Right cardiac atrium (tissue), 5 donors: ENCODE measurements around the gene MAPK6. TPM values are rescaled to one million over a fixed set of nuclear protein-coding genes. Genes with fewer than 3 reads are reported as not detected.

Experiments used
- ATAC-seq, 2 donors: fragments of 200-7000 bp; cut with Tn5 transposase; one replicate each; pipeline versions ENCODE4 v1.8.0 to v1.9.1; 2020; ENCODE audit warnings: moderate library complexity in 2 of 2, mild to moderate bottlenecking in 1 of 2
- DNase-seq, 3 donors: peaks; one replicate each; pipeline ENCODE4 v3.0.0-alpha.2; 2020
- H3K27ac ChIP-seq: one replicate; pipeline ENCODE4 v1.5.1; 2013; ENCODE audit warnings: mild to moderate bottlenecking, low read length, control low read depth, moderate library complexity
- H3K27me3 ChIP-seq: one replicate; pipeline ENCODE4 v1.6.1; 2013; ENCODE audit not compliant: control insufficient read depth, insufficient read depth
- H3K4me1 ChIP-seq: one replicate; pipeline ENCODE4 v1.6.1; 2013; ENCODE audit warnings: low read length; ENCODE audit not compliant: control insufficient read depth, insufficient read depth
- H3K4me3 ChIP-seq: one replicate; pipeline ENCODE4 v1.5.1; 2013; ENCODE audit warnings: low read length, control low read depth
- H3K9me3 ChIP-seq: one replicate; pipeline ENCODE4 v1.6.1; 2013; ENCODE audit warnings: low read length; ENCODE audit not compliant: control insufficient read depth
- WGBS: extraction: QIAGEN DNeasy Blood & Tissue Kit; methylation state at CpG from one replicate; pipeline ENCODE4 v1.1.7; 2013; 5-methylcytosine and 5-hydroxymethylcytosine counted together
- intact Hi-C, 4 donors: fragments of 100-400 bp; cut with DNase I; formaldehyde crosslinking; loops; one replicate each; pipeline versions ENCODE4 v1.11.0 to v1.14.0; 2022 to 2023
- polyA plus RNA-seq: library from polyadenylated mRNA; stranded (reverse); fragments of 200-250 nt; gene quantifications from one replicate; pipeline ENCODE4 v1.2.3, GENCODE V29; 2013
- total RNA-seq, 4 donors: library from RNA; stranded (reverse); fragmentation: NEBNext Ultra II Directional; extraction: Animal tissue kit (Norgen Biotek cat#: 25700); gene quantifications; one replicate each; pipeline ENCODE4 v1.2.1, GENCODE V29; 2021
- donor health status: healthy with polysubstance abuse.
- donor health status: DM: no; HTN: yes; CAD: no.
- donor health status: DM: no; HTN: no; CAD: no.
- donor health status: DM: no; HTN: yes; CAD: no; lungs with severe emphysema.
- donor health status: DM: yes; HTN: yes; CAD: no.

MAPK6 gene
- total and polyA plus RNA-seq, 5 donors: 6.1 to 22.3 (median 18.8) TPM

DNA sequence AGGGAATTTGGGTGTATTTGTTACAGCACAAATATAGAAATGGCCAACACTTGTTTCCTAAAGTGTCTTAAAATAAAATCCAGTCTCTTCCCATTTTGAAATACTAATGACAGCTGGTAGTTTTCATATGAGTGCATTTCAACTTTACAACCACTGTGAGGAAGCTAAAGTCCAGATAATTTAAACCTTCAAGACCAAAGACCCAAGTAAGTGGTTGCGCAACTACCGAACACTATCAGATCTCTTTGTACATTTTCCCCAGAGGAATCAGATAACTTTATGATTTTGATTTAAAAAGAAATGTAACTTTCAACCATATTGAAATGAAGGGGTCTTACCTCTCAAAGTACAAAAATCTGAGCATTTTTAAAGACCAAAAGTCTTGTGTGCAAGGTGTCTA lies 79.3 kb downstream of the MAPK6 start:
- Histone ChIP-seq H3K27me3 (no peaks in the 10 kb centered on the region), H3K4me1 (peaks cover 6% of the 10 kb centered on the region), H3K9me3 (no peaks in the 10 kb centered on the region), H3K4me3 (no peak overlapping the region), H3K27ac (no peak overlapping the region)
- WGBS: 83% methylated on average over 2 of the region's 2 CpGs
- intact Hi-C loops: no loop called here
- ATAC-seq: no peak
- DNase-seq: no peak

DNA sequence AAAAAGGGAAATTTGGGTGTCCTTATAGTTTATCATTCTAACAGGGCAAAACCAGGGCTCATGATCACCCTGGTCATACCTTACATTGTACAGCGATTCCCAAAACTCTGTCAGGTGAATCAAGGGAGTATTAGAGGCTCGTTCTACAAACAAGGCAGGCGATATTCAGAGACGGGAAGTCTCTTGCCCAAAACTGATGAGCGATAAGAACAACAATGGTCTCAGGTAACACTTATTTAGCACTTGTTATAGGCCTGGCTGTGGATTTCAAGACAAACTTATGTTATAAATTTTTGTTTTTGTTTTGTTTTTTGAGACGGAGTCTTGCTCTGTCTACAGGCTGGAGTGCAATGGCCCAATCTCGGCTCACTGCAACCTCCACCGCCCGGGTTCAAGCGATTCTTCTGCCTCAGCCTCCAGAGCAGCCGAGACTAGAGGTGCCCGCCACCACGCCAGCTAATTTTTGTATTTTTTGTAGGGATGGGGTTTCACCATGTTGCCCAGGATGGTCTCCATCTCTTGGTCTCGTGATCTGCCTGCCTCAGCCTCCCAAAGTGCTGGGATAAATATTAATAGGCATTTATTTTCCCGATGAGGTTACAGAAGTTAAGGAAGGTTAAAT lies 80.7 kb downstream of the MAPK6 start:
- intact Hi-C loops: no loop called here
- DNase-seq (no peak), ATAC-seq (no peak)
- WGBS: 97% methylated on average over 15 of the region's 15 CpGs
- Histone ChIP-seq H3K9me3 (no peaks in the 10 kb centered on the region), H3K27ac (no peak overlapping the region), H3K4me1 (no peaks in the 10 kb centered on the region), H3K4me3 (no peak overlapping the region), H3K27me3 (no peaks in the 10 kb centered on the region)

DNA sequence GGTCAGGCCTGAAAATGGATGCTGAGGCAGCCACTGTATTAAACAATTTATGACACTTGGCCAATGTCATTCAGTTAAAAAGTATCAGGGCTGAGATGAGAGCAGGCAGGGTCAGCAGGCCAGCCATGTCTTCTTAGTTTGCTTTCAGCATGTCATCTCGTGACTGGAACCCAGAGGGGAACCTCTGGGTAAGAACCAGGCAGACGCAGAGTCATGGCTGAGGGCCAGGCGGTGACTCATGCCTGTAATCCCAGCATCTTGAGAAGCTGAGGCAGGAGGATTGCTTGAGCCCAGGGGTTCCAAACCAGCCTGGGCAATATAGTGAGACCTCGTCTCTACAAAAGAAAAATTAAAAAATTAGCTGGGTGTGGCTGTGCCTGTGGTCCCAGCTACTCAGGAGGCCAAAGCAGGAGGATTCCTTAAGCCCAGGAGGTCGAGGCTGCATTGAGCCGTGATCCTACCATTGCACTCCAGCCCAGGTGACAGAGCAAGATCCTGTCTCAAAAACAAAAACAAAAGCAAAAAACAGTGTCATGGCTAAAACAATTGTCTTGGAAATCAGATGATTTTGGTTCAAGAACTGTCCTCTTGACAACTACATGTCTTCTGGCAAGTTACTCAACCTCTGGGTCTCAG lies 81.9 kb downstream of the MAPK6 start:
- peak; percentile 84 to 90 (median 90) for DNase-seq
- ATAC-seq: no peak

DNA sequence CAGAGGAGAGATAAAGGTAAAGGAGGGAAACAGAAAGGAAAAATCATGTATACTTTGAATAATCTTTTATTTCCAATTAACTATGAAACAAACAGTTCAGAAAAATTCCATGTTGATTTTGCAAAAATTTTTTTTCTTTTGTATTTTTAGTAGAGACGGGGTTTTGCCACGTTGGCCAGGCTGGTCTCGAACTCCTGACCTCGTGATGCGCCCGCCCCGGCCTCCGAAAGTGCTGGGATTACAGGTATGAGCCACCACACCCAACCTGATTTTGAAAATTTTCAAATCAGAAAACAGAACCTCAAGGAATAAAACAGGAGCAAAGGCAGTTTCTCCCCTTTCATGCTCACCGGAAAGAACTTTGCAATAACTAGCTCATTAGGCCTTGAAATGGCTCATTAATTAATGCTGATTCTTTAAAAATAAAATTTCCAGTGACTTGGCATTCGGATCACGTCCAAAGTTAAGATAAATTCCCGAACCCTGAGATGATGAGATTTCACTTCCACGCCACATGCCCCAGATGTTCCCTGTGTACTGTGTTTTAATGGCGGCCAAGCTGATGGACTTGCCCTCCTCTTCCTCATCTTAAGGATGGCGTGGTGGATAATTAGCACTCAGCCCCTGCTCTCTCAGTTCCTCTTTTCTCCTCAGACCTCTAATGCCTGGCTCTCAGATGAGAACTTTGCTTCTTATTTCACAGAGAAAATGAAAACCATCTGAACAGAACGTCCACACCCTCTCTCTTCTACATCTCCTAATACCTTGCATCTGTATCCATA lies 82.7 kb downstream of the MAPK6 start:
- Histone ChIP-seq H3K27ac (no peak overlapping the region), H3K27me3 (no peaks in the 10 kb centered on the region), H3K4me3 (no peak overlapping the region), H3K9me3 (no peaks in the 10 kb centered on the region), H3K4me1 (no peaks in the 10 kb centered on the region)
- no peak for ATAC-seq
- 94% methylated on average over 16 of the region's 16 CpGs for WGBS
- intact Hi-C loops: no loop called here
- DNase-seq: no peak

More for the DNA sequence above, 81.9 kb downstream of the MAPK6 start:
- H3K4me1 ChIP-seq: no peaks in the 10 kb centered on the region
- no peak overlapping the region for H3K4me3 ChIP-seq
- WGBS: 64% methylated on average over 6 of the region's 6 CpGs
- H3K27me3 ChIP-seq: no peaks in the 10 kb centered on the region
- H3K27ac ChIP-seq: no peak overlapping the region
- no peaks in the 10 kb centered on the region for H3K9me3 ChIP-seq
- intact Hi-C loops: no loop called here

DNA sequence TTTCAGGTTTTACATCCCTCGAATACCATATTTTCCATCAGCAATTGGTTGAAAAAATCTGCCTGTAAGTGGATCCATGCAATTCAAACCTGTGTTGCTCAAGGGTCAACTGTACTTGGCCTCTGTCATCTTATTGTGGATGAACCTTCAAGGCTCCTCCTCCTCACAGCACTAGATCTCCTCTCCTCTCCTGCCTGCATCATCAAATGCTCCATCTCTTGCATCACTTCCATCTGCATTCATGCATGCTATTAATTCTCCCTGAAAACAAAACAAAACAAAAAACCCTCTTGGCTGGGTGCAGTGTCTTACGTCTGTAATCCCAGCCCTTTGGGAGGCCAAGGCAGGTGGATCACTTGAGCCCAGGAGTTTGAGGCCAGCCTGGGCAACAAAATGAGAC lies 83.4 kb downstream of the MAPK6 start:
- no peak overlapping the region for H3K27ac ChIP-seq
- WGBS: 85% methylated on average over 2 of the region's 2 CpGs
- intact Hi-C loops: no loop called here

DNA sequence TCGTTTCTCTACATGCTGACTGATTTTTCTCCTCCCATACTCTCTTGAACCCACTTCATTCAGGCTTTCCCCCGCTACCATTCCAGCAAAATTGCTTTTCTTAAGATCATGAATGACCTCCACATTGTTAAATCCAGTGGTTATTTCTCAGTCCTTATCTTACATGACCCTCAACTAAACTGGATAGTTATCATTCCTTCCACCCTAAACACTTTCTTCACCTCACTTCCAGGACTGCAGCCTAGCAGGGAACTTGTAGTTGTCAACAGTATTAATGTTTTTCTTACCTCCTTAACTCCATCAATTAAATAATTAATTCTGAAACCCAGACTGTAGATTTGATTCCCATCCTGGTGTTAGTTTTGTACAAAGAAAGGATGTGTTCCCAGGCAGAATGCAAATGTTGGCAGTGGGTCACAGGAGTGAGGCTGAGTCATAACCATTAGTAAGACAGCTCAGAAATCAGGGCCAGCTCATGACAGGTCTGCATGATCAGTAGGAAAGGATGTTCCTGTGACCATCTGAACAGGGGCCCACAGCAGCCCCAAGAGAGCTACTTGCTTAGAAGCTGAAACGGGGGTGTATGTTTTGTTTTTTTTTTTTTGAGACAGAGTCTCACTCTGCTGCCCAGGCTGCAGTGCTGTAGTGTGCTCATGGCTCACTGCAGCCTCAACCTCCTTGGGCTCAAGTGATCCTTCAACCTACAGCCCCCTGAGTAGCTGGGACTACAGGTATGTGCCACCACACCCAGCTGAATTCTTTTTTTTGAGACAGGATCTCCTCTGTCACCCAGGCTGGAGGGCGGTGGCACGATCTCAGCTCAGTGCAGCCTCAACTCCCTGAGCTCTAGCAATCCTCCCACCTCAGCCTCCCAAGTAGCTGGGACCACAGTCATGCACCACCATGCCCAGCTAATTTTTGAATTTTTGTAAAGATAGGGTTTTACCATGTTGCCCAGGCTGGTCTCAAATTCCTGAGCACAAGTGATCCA lies 84.5 kb downstream of the MAPK6 start:
- ATAC-seq (peak; percentile 53 to 74), DNase-seq (peak in 2 of 3 donors; percentile 47 to 59)
- Histone ChIP-seq H3K27me3 (no peaks in the 10 kb centered on the region), H3K4me1 (no peaks in the 10 kb centered on the region), H3K4me3 (no peak overlapping the region), H3K9me3 (no peaks in the 10 kb centered on the region), H3K27ac (no peak overlapping the region)
- WGBS: 73% methylated on average over 5 of the region's 5 CpGs
- intact Hi-C loops: no loop called here

More for the DNA sequence above, 83.4 kb downstream of the MAPK6 start:
- H3K4me1 ChIP-seq: no peaks in the 10 kb centered on the region
- DNase-seq: no peak
- no peak for ATAC-seq
- no peaks in the 10 kb centered on the region for H3K27me3 ChIP-seq
- H3K4me3 ChIP-seq: no peak overlapping the region
- H3K9me3 ChIP-seq: no peaks in the 10 kb centered on the region

DNA sequence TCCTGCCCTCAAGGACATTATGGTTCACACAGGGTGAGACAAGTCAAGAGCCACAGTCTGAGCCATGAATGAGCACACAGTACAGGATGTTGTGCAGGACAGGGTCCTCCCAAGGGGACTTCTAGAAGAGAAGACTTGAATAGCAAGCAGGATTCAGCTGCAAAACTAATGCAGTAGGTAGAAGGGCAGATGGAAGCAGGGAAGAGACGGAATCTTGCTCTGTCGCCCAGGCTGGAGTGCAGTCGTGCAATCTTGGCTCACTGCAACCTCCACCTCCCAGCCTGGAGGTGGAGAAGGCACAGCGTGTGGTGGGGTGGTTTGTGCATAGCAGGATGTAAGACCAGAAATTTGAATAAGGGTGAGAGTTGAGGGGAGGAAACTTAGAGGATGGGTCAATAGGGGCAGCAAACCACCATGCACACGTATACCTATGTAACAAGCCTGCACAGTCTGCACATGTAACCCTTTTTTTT lies 85.5 kb downstream of the MAPK6 start:
- WGBS: 82% methylated on average over 5 of the region's 5 CpGs
- no peak overlapping the region for H3K27ac ChIP-seq

DNA sequence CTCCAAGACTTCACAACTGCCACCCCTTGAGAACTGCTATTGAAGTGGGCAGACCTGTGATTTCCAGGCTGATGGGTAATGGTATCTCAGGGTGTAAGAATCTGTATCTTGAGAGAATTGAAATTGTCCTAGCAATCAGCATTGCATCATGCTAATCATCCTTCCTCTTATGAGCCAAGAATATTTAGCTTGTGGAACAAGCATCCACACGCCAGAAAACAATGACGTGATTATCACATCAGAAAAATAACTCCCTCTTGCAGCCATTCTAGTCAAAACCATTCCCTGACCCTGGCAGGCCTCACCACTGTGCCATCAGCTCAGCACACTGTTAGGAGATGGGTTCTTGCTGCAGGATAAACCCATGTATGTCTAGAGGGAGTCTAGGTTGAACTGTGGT lies 86.8 kb downstream of the MAPK6 start:
- intact Hi-C loops: no loop called here
- no peak for DNase-seq
- Histone ChIP-seq H3K27ac (no peak overlapping the region), H3K4me1 (no peaks in the 10 kb centered on the region), H3K27me3 (peaks cover 2% of the 10 kb centered on the region), H3K4me3 (no peak overlapping the region), H3K9me3 (no peaks in the 10 kb centered on the region)
- 76% methylated on average over 2 of the region's 2 CpGs for WGBS
- ATAC-seq: no peak

More for the DNA sequence above, 85.5 kb downstream of the MAPK6 start:
- Histone ChIP-seq H3K9me3 (no peaks in the 10 kb centered on the region), H3K4me1 (no peaks in the 10 kb centered on the region), H3K27me3 (no peaks in the 10 kb centered on the region), H3K4me3 (no peak overlapping the region)
- DNase-seq (no peak), ATAC-seq (no peak)
- intact Hi-C loops: no loop called here

DNA sequence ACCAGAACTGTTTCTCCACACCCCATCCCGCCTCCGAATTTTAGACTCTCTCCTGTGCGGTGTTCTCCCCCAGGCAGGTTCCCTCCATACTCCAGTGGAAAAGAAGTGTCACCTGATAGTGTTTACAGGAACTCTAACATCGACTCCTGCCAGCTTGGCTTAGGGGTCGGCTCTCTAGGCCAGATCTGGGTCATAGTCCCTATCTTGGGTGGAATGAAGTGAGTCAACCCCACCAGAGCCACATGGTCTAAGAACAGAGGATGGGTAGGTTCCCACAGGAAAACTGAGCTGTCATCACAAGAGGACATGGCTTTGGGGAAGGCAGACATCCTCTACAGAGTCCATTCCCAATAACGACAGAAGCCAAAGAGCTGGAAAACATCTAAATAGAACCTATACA lies 87.6 kb downstream of the MAPK6 start:
- H3K27me3 ChIP-seq: peaks cover 2% of the 10 kb centered on the region
- DNase-seq: no peak
- H3K9me3 ChIP-seq: no peaks in the 10 kb centered on the region
- no peaks in the 10 kb centered on the region for H3K4me1 ChIP-seq
- intact Hi-C loops: no loop called here
- 70% methylated on average over 6 of the region's 6 CpGs for WGBS
- no peak for ATAC-seq
- H3K4me3 ChIP-seq: no peak overlapping the region
- no peak overlapping the region for H3K27ac ChIP-seq

DNA sequence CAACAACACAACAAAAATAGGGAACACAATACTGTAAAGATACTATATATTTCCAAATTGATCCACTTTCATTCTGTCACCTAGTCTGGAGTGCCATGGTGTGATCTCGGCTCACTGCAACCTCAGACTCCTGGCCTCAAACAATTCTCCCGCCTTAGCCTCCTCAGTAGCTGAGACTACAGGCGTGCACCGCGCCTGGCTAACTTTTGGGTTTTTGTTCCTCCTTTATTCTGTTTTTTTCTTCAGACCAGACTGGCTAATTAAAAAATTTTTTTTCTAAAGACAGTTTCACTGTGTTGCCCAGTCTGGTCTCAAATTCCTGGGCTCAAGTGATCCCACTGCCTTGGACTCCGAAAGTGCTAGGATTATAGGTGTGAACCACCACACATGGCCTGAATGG lies 88.2 kb downstream of the MAPK6 start:
- no peaks in the 10 kb centered on the region for H3K4me1 ChIP-seq
- no peaks in the 10 kb centered on the region for H3K9me3 ChIP-seq
- H3K27ac ChIP-seq: no peak overlapping the region
- H3K4me3 ChIP-seq: no peak overlapping the region
- ATAC-seq (no peak), DNase-seq (no peak)
- peaks cover 2% of the 10 kb centered on the region for H3K27me3 ChIP-seq
- WGBS: 95% methylated on average over 6 of the region's 6 CpGs
- intact Hi-C loops: no loop called here
